ENCODE results near the gene ZNF683.
"Not testable (repeated sequence)": the region's sequence is repeated elsewhere in the genome, so short reads cannot be mapped to it uniquely, and the experiment has no call there.

Gene ZNF683

GRCh38 chr1:26372611-26373010 is at the start of gene ZNF683:
Gene ZNF683 (minus strand): TSS chr1:26372750. CDS start chr1:26368571, 4,179 bp downstream.
- DNase-seq: not testable (repeated sequence)

- DNase-seq: no peak
Measured at GRCh38 chr1:26419494-26419893, 46.9 kb upstream of the ZNF683 start.

GRCh38 chr1:26418865-26419349 is 46.4 kb upstream of the ZNF683 start:
- DNase-seq: no peak

- peak; percentile 97 for DNase-seq
Measured at GRCh38 chr1:26417111-26417759, 44.7 kb upstream of the ZNF683 start.

GRCh38 chr1:26413031-26413430 is 40.5 kb upstream of the ZNF683 start:
- no peak for DNase-seq

- DNase-seq: peak; percentile 99
Measured at GRCh38 chr1:26412180-26412840, 39.8 kb upstream of the ZNF683 start.

- peak; percentile 65 for DNase-seq
Measured at GRCh38 chr1:26411624-26412074, 39.1 kb upstream of the ZNF683 start.

GRCh38 chr1:26410706-26411623 is 38.4 kb upstream of the ZNF683 start, which contains the start of gene LIN28A:
Gene LIN28A (plus strand): TSS chr1:26410817. CDS start chr1:26410892, 75 bp downstream.
- DNase-seq: no peak

- DNase-seq: no peak
Measured at GRCh38 chr1:26409191-26409807, 36.7 kb upstream of the ZNF683 start.

GRCh38 chr1:26408604-26409003 is 36.1 kb upstream of the ZNF683 start:
- DNase-seq: no peak

GRCh38 chr1:26405281-26405915 is 32.8 kb upstream of the ZNF683 start:
- peak; percentile 62 for DNase-seq

- DNase-seq: no peak
Measured at GRCh38 chr1:26404641-26405040, 32.1 kb upstream of the ZNF683 start.

GRCh38 chr1:26403656-26404055 is 31.1 kb upstream of the ZNF683 start:
- DNase-seq: no peak

GRCh38 chr1:26401891-26402290 is 29.3 kb upstream of the ZNF683 start:
- no peak for DNase-seq

GRCh38 chr1:26399034-26399433 is 26.5 kb upstream of the ZNF683 start:
- DNase-seq: no peak

- DNase-seq: no peak
Measured at GRCh38 chr1:26395754-26396153, 23.2 kb upstream of the ZNF683 start.

- peak; percentile 47 for DNase-seq
Measured at GRCh38 chr1:26391450-26391849, 18.9 kb upstream of the ZNF683 start.

- DNase-seq: no peak
Measured at GRCh38 chr1:26389604-26390247, 17.2 kb upstream of the ZNF683 start.

GRCh38 chr1:26388791-26389445 is 16.4 kb upstream of the ZNF683 start:
- no peak for DNase-seq

GRCh38 chr1:26387447-26387846 is 14.9 kb upstream of the ZNF683 start:
- no peak for DNase-seq

GRCh38 chr1:26385063-26385462 is 12.5 kb upstream of the ZNF683 start:
- DNase-seq: not testable (repeated sequence)
